HTR-8/SVneo (cell line): ENCODE measurements around the gene CCDC92.
"Not testable (repeated sequence)": the region's sequence is repeated elsewhere in the genome, so short reads cannot be mapped to it uniquely, and the experiment has no call there.

Experiments used
- DNase-seq: peaks from one replicate; pipeline ENCODE4 v3.0.0; 2011; ENCODE audit warnings: low spot score, mixed read lengths; ENCODE audit not compliant: insufficient read length
- FAIRE-seq: peaks from 2 replicates; lab custom pipeline; 2011; peaks lifted over from hg19 to GRCh38; lab: Jason Lieb, UNC

The CCDC92 gene

DNA sequence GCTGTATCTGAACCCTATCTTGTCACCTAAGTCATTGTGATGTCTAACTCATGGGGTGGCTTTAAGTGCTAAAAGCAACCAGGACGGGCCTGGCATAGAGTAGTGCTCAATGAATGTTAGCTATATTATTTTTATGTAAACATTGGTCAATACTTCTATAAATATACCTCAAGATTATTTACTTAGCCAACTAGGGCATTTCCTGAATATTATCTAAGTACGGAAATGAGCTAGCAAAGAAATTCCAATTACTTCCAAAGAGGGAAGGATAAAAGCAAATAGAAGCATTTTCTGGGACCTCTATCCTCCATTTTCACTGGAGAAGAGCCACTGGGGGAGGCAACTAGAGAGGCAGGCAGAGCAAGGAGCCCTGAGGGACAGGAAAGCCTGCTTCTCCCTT, 20.6 kb downstream of the CCDC92 start:
- FAIRE-seq (no peak), DNase-seq (no peak)

DNA sequence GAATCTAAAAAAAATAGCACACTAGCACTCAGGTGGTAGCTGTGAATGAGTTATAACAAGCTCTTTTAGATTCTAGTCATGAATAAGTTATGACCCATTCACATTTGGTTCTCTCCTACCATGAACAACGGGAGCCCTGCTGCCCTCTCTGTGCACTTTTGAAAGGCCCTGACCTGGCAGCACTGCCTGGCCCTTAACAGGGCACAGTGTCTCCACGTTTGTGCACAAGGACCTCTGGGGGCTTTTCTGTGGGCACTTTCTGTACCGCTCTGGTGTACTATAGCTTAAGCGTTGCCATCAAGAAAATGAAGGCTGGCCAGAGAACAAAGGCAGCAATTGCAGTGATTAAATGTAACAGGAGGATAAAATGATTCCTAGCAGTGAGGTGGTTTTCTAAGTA, 21.2 kb downstream of the CCDC92 start:
- no peak for FAIRE-seq

DNA sequence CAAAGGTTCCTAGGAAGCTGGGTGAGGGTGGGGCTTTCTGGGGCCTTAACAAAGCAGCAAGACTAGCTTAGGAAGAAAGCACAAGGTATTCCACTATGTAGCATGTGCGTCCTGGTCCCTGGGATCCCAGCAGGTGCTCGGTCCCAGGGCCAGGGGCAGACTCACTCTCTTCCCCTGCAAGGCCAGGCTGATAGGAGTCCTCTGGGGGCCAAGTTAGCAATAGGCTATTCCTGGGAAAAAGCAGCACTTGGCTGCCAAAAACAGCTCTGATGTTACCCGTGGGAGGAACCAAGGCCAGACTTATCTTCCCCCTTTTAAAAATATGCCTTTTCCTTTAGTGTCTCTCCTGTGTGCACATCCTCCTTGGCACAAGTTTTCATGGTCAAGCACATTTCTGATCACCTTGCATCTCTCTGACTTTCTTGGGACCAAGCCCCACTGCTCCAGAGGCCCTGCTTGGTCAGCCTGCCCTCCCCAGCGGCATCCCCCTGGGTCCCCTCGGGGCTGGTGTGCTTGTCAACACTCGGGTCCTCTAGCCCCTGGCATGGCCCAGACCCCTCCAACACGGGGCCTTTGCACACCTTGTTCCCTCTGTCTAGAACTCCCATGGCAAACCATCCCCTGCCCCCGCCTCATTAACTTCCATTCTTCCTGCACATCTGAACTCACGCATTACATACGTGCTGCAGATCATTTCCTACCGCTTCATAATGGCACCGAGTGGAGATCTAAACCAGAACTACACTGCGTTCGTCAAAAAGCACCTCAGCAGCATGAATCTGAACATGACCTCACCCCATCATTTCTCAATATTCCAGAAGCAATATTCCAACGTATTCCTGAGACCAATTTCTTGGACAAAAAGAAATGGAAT, 21.9 kb downstream of the CCDC92 start:
- DNase-seq = no peak
- FAIRE-seq = no peak

More for the DNA sequence above, 21.2 kb downstream of the CCDC92 start:
- DNase-seq = no peak

DNA sequence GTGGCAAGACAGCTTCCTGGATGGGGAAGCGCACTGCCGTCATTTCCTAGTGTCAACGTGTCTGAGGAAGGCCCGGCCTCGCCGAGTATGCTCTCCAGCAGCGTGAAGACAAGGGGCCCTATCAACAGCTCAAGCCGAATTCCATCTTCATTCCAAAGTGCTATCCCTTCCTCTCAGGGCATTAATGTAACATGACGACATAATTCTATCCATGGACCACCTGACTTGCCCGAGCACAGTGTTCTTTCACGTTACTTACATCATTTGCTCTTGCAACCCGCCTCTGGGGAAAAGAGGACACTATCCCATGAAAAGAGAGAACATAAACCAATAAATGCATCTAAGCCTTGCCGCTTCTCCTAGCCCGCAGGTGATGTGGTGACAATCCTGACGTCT, 22.9 kb downstream of the CCDC92 start:
- FAIRE-seq = no peak
- DNase-seq = no peak

DNA sequence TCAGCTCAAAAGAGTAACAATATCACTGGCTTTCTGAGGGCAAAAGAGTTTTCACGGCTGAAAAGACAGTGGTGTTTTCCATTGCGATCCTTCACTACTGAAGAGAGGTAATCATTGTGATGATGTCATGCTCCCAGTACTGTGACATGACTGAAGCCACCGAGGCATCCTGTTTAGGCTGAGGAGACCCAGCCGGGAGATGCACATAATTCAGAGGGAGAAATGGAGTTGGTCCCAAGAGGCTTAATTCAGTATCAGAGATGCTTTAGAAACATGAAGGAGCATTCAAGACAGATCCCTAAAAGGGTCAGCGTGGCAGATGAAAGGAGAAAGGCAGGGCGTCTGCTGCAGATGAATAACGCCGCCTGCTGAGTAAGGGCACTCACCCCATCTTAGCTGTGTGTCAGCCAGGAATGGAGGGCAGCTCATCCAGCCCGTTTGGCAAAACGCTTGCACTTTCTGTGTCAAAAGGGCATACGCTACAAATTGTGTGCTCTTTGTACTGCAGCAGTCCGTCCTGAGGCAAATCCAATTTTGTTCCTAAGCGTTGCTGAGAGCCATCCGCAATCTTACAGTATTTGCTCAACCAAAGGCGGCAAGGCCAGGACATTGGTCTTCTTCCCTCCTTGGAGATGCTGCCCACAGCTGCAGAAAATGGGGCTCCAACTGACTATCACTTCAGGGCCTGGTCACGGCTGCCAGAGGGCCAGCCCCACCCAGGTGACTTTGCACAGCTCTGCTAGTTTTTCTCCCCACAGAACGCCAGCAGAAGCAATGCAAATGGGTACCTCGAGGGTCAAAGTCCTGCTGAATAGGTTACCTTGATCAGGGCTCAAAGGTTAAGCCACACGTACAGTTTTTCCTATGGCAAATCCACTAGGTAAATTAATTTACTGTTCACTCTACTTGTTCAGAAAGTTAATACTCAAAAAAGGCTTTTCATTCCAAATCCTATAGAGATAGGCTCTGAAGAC, 23.5 kb downstream of the CCDC92 start:
- FAIRE-seq = no peak
- no peak for DNase-seq

DNA sequence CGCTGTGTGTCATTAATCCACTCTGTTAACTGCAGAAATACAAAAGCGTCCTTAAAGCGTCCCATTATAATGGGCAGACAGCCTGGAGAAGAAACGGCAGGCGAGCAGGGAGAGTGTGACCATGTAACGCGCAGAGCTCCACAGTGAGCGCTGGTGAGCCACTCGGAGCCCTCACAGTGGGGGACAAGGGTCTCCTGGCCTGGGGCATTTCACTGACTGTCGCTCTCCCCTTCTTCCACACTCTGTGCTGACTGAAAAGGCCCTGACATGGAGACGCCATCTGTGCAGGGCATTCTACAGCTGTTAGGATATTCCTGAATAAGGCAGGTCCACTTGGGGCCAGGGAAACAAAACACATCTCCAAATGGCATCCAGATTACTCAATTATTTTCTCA, 24.2 kb downstream of the CCDC92 start:
- FAIRE-seq (no peak), DNase-seq (no peak)

DNA sequence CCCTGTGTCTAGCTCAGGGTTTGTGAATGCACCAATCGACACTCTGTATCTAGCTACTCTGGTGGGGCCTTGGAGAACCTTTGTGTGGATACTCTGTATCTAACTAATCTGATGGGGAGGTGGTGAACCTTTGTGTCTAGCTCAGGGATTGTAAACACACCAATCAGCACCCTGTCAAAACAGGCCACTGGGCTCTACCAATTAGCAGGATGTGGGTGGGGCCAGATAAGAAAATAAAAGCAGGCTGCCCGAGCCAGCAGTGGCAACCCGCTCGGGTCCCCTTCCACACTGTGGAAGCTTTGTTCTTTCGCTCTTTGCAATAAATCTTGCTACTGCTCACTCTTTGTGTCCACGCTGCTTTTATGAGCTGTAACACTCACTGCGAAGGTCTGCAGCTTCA, 25.1 kb downstream of the CCDC92 start:
- FAIRE-seq, DNase-seq: not testable (repeated sequence)

DNA sequence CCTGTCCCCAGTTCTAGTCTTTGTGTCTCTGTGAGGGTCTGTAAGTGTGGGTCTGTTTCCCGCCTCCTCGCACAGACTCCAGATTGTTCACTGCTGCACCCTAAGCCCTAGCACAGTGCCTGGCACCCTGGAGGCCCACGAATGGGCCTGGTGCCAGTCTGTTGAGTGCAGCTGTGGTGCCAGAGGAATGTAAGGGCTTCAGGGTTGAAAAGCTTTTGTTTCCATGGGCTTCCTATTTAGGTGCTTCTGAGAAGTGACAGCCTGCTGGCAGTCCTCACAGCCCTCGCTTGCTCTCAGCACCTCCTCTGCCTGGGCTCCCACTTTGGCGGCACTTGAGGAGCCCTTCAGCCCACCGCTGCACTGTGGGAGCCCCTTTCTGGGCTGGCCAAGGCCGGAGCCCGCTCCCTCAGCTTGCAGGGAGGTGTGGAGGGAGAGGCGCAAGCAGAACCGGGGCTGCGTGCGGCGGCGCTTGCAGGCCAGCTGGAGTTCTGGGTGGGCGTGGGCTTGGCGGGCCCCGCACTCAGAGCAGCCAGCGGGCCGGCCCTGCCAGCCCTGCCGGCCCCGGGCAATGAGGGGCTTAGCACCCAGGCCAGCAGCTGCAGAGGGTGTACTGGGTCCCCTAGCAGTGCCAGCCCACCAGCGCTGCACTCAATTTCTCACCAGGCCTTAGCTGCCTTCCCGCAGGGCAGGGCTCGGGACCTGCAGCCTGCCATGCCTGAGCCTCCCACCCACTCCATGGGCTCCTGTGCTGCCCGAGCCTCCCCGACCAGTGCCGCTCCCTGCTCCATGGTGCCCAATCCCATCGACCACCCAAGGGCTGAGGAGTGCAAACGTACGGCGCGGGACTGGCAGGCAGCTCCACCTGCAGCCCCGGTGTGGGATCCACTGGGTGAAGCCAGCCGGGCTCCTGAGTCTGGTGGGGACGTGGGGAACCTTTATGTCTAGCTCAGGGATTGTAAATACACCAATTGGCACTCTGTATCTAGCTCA, 25.8 kb downstream of the CCDC92 start:
- FAIRE-seq, DNase-seq: not testable (repeated sequence)

DNA sequence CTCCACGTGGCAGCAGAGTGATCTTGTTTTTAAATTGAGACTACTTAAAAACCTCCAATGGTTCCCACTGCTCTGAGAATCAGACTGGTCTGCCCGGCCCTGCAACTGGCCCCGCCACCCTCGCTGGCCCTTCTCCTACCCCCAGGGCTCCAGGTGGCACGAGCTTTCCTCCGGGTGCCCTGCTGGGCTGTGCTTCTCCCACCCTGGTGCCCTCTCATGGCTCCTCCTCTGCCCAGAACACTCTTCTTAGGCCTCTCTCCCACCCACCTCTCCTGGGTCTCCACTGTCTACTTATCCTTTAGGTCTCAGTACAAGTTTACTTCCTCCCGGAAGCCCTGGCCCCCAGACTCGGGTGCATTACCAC, 26.5 kb downstream of the CCDC92 start:
- FAIRE-seq = no peak
- DNase-seq = no peak

DNA sequence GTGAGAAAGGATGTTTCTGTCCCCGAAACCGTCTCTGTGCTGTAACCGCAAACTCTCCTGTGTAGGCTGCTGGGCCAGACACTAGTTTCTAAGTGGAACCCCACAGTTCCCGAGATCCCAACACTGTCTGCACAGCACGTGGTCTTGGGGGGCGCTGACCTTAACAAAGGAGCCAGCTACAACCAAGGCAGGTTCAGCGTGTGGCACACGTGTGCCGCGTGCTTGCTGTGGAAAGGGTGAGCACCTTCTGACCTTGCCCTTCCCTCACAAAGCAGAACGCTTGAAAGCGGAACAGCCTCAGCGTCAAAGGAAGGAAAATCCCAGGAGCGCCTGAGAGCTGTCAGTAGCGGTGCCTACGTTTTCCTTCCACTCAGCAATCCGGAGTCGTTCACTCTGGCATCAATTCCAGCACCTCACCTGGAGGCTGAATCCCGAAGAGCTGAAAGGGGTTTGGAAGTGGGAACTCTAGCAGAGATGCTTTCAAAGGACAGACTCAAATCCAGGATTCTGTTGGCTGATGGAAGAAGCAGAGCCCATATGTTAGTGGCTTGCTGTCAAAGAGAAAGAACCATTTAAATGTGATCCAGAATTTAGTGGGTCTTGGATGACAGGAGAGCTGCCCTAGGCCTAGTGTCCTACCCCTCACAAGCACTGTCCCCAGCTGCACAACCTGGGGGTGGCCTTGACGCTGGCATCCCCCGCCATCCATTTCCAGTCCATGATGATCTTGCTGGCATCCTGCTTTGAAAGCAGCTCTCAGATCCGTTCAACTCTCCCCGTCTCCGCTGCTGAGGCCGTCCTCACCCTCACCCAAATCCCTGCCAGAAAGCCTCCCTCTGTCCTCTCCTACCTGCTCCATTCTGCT, 27.1 kb downstream of the CCDC92 start:
- DNase-seq (no peak), FAIRE-seq (no peak)

DNA sequence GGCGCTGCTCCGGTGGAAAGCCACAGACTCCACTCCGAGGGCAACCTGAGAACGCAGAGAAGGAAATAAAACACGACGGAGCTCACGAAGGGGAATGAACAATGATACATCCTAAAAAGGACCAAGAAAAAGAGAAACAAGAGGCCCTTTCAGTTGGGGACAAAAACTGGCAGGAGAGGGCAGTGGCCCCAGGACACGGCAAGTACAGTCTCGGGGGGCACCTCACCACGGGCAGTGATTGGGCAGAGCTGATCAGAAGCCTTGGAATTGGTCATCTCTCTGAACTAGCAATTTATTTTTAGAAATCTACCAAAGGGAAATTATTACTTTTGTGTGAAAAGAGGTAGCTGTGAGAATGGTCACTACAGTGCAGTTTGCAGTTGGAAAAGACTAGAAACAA, 27.9 kb downstream of the CCDC92 start:
- no peak for FAIRE-seq
- no peak for DNase-seq

DNA sequence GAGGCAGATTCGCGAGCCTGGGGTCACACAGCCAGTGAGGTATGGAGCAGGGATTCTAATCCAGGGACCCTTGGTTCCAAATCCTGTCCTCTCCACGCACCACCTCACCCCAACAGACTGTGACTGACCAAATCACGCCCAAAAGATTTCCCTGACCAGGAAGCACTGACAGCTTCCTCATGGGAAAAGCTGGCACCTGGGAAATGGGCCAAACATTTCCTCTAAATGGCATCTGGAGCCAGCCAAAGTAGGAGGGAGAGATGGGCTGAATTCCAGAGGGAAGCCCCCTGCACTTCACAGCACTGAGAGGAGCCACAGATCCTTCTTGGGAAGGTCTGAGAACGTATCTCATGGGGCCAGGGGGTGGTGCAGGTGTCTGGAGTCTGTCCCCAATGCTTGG, 28.8 kb downstream of the CCDC92 start:
- no peak for FAIRE-seq
- no peak for DNase-seq

DNA sequence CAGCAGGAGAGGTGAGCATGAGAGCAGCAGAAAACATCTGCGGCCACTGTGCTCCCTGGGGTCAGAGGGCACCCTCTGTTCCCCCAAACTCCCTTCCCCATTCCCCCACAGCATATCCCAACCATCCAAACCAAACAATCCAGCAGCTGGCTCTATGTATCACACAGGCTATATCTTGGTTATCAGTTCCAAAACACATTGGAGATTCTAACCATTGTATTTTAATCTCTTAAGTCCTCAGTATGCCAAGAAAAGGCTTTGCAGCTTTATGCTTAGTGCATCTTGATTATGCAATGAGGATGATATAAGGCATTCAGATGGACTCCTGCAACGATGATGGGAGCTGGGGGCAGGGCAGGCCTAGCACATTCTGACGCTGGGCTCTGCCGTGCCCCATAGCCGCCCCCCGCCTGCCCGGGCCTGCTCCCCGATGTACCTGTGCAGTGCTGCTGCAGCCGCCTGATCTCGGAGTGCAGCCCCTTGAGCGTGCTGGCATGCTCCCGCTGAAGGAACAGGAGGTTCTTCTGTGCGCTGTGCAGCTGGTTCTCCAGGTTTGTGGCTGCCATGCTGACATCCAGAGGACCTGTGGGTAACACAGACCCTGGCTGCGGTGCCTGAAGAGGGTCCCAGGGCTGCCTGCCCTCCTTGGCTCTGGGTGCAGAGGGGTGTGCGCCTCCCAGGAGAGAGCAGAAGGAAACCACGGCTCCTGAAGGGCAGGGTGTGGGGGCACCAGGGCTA, 29.6 kb downstream of the CCDC92 start:
- no peak for DNase-seq
- FAIRE-seq = no peak

DNA sequence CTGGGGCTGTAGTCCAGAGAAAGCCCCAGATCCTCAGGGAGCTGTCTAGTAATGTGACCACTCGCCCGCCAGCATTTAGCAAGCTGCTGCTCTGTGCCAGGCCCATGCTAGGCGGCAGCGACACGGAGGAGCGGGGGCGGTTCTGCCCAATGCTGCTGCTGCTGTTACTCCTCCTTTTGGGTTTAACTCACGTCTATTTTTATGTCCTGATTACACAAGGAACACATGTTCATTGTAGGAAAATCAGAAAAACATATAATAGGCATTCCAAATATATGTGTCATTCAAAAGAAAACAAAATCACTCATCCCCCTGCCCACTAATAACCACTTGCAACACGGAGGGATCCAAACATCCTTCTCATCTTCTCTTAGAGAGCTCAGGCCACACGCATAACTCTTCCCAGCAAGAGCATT, 30.4 kb downstream of the CCDC92 start:
- DNase-seq (peak; percentile 33), FAIRE-seq (no peak)

DNA sequence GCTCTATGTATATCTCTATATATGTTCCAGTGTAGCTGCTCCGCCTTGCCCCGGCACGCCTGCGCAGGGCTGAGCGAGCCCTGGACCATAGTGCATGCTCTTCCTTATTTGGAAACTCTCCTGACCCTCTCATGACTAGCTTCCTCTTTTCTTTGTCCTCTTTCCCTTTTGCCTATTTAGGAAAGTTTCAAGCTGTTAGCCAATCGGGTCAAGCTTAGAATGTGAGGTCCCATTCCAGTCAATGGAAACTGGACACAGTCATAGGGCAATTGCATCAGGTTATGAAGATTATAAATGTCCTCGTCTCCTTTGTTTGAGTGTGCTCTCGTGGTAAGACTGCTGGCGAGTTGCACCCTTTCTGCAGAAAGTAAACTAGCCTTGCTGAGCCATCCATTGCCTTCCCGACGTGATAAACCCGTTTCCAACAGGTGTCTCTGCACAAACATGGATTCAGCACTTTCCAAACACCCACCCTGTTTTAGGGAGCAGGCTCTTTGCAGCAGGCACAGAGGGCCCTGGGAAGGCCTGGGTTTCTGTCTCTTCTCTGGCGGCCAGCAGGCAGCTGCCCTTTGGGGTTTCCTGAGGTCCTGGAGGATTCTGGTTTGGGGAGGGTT, 30.9 kb downstream of the CCDC92 start:
- DNase-seq (no peak), FAIRE-seq (no peak)

DNA sequence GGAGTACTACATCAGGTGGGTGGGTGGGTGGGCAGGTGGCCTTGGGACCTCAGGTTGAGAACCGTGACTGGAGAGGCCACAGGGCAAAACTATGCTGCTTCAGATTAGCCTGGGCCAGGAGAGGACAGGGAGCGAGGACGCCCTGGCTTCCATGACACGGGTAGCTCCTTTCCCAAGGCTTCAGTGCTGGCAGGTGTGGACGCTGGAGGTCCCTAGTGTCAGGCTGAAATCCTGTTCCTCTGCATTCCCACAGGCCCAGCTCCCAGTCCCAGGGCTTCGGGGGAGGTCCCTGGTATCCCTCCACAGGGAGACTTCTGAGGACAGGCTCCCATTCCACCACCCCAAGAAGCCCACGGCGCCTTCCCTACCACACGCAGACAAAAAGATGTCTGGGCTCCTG, 31.6 kb downstream of the CCDC92 start:
- DNase-seq (no peak), FAIRE-seq (no peak)

DNA sequence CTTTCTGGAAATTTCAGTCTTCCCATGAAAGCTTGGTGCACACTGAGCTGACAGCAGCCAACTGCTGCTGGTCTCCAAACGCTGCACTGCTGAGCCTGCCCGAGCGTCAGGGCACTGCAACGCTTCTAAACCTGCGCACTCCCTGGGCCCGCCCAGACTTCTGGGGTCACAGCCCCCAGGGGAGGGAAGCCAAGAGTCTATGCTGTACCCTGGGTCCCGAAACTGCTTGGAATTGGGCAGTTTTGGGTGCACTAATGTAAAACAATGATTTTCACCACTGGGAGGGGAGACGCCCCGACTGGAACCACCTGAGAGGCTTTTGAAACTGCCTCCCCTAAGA, 32.0 kb downstream of the CCDC92 start:
- no peak for FAIRE-seq
- DNase-seq = no peak
